Right renal cortex interstitium (tissue), 3 donors: ENCODE results near the gene LIF. TPM values are rescaled to one million over a fixed set of nuclear protein-coding genes. Genes with fewer than 3 reads are reported as not detected.
"Not testable (repeated sequence)": the region's sequence is repeated elsewhere in the genome, so short reads cannot be mapped to it uniquely, and the experiment has no call there.

ENCODE experiments used
- DNase-seq, 3 donors: peaks; one replicate each; pipeline ENCODE4 v3.0.0-alpha.2; 2013; ENCODE audit warnings: low read depth in 3 of 3, low spot score in 2 of 3
- polyA plus RNA-seq, 3 donors: library from polyadenylated mRNA; unstranded; fragments of 120-200 nt; gene quantifications; one replicate each; pipeline ENCODE4 v1.2.1, GENCODE V29; 2013; ENCODE audit not compliant: insufficient read length in 3 of 3

The LIF gene
- polyA plus RNA-seq, 3 donors = 1.4 to 1.9 (median 1.5) TPM

GRCh38 chr22:30212363-30212995 is 34.1 kb downstream of the LIF start:
- no peak for DNase-seq

DNA sequence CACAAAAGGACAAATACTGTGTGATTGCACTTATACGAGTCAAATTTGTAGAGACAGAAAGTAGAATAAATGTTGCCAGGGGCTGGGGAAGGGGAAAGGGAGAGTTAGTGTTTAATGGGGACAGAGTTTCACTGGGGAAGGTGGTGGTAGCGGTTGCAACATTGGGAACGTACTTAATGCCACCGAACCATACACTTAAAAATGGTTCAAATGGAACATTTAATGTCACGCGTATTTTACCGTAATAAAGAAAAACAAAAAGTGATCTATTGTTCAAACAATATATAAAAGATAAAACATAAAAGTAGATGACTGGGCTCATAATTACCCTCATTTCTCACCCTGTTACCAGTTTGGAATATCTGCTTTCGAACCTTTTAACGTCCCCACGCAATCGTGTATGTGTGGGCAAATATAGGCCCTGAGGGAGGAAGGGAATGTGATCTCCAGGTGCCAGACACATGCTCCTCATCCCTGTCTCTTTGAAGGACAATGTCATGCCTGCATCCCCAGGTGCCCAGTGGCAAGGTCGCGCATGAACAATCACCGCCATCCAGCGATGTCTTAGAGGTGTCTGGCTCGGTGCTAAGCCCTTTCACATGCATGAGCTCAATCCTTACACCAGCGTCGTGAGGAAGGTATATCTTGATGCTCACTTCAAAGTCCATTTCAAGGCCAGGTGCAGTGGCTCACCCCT is 35.3 kb downstream of the LIF start:
- DNase-seq = no peak

DNA sequence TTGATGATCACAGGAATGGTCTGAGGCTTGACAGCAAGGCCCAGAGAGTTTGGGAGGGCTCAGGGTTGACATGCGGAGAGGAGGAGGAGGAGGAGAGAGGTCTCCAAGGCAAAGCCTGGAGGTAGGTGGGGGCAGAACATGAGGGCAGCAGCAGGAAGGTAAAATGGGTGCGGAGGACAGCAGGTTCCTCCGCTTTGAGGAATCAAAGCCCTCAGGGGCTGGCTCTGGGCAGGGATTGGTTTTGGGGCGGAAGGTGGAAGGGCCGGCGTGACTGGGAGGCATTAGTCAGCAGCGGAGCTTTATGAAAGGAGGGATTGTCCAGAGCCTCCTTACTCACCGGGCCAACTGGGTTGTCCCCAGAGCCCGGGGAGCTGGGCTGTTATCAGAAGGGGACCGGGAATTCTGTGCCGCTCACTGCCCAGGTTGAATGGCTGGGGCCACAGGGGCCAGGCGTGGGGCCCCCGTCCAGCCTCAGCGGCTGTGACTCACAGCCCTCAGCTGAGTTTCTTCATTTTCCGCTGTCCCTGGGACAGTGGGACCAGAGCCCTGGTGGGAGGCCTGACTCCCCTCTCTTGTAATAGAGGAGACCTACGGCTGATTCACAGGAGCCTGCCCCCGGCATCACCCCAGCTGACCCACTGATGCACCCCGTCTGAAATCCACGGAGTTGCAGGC is 36.2 kb downstream of the LIF start:
- no peak for DNase-seq

- DNase-seq = no peak
Observed at GRCh38 chr22:30209642-30210041, 36.9 kb downstream of the LIF start.

DNA sequence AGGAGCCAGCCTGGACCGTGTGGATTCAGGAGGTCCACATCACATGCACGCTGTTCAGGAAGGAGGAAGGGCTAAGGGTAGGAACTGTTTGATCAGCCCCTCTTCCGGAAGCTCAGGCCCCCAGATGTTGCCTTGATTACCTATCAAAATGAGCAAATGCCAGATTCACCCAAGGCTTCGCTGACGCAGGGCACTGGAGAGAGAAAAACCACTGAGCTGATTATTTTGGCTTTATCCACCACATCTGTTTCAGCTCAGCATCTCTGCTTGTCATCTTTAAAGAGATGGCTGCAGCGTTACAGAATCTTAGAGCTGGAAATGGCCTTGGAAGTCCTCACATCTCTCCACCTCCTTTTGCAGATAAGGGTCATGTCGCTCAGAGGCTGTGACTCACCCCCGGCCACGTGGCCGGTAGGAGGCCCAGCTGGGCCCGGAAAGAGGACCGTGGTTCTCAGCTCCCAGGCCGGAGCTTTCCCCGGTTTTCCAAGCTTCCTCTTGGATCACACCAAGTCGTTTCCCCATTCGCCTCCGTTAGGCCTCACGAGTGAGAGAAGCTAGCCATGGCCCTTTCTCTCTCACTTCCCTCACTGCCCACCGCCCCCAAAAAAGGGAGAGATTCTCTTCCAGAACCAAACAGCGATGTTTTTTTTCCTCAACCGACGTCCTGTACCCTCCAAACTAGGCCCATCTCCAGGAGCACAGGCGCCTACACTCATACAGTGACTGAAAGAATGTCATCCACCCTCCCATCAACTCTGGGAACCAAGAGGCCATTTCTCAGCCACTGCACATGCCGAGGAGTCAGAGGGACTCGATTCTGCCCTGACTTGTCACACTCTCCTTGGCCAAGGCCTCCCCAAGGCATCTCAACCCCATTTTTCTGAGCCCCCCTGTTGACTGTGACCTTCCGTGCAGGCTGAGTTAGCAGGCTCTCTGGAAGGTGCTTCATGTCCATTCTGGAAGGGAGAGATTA is 37.6 kb downstream of the LIF start:
- no peak for DNase-seq

DNA sequence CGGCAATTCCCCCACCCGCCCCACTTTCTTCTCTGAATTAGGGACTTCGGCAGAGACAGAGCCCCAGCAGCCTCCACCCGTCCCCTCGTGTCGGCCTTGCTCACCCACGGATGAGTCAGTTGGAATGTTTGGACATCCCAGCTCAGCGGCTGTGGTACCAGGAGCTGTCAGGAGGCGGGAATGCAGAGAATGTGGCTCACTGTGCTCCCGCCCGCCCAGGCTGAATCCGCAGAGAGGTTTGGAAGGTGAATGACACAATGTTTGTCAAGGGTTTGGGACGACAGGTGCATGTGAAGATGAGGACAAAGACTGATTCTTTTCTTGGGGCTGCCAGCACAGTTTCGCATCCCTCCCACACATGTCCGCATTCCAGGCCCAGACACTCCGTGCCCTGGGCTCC is 39.6 kb downstream of the LIF start:
- no peak for DNase-seq

- DNase-seq = no peak
Observed at GRCh38 chr22:30205281-30206115, 41.1 kb downstream of the LIF start.

GRCh38 chr22:30204742-30205111 is 41.8 kb downstream of the LIF start:
- no peak for DNase-seq

DNA sequence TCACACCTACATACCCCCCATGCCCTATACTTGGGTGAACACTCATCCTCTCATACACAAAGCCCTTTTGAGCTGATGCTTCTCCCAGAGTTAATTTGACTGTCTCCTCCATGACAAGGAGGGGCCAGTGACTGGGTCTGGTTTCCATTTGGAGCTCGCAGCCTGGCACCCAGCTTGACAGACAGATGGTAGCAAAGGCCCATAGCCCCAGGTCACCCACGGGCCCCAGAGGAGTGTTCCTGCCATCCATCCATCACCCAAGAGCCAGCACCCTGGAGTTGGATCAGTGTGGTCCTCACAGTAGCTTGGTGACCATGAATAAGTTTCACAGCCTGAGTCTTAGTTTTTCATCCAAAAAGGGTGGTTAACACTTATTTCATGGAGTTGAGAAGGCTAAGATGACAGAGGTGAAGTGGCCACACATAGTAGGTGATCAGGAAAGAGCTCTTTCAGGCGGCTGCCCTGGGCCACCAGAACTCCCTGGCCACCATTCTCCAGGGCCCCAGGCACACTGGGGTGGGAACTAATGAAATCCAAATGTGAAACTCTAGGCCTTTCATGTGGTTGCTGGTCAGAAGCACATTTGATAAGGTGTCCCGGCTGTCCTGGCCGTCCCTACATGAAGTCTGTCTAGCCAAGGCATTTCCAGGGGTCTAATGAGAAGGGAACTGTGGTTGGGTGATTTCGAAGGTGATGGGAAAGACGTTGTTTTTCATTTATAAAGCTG is 42.4 kb downstream of the LIF start:
- DNase-seq = no peak

- peak in 1 of 3 donors; percentile 43 for DNase-seq
Observed at GRCh38 chr22:30202531-30203006, 44.0 kb downstream of the LIF start.

GRCh38 chr22:30201945-30202344 is 44.6 kb downstream of the LIF start:
- no peak for DNase-seq

GRCh38 chr22:30200905-30201304 is 45.7 kb downstream of the LIF start:
- not testable (repeated sequence) for DNase-seq

DNA sequence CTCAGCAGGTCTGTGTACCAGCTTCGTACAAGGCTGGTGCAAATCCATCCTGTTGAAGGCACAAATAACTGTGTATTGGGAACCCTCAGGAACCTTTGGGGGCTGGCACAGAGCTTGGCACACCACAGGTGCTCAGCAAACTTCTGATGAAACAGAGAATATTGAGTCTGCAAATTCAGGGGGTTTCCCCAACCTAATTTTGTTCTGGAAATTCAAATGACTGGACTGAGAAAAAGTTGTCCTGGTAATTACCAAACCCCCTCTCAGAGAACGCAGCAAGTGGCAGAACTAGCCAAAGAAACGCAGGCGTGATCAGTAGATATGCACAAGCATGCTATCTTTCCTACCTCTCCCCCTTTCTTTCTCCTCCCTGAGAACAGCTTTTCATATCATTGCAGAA is 47.6 kb downstream of the LIF start:
- DNase-seq = no peak

- DNase-seq = no peak
Observed at GRCh38 chr22:30198152-30198825, 48.3 kb downstream of the LIF start.

DNA sequence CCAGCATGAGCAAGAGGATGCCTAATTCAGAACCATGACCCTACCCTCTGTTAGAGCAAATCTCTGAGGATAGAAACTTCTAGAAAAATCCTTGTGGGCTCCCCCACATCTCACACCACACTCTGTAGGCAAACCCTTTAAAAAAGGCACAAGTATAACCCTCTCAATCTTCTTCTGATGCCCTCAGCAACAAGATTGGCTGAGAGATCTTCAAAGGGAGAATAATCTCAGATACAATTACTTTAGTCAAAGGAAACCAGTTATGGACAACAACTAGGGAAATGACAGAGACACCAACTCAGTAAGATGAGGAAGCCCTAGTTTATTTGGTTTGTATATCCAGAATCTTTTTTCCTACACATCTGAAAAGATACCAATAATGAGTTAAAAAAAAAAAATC is 49.2 kb downstream of the LIF start:
- DNase-seq = no peak

GRCh38 chr22:30196880-30197336 is 49.7 kb downstream of the LIF start:
- no peak for DNase-seq

- DNase-seq = peak; percentile 75 to 84 (median 78)
Observed at GRCh38 chr22:30196141-30196879, 50.2 kb downstream of the LIF start.
